ENCODE measurements around the gene LEFTY1.
"Not testable (repeated sequence)": the region's sequence is repeated elsewhere in the genome, so short reads cannot be mapped to it uniquely, and the experiment has no call there.

Gene LEFTY1

DNA sequence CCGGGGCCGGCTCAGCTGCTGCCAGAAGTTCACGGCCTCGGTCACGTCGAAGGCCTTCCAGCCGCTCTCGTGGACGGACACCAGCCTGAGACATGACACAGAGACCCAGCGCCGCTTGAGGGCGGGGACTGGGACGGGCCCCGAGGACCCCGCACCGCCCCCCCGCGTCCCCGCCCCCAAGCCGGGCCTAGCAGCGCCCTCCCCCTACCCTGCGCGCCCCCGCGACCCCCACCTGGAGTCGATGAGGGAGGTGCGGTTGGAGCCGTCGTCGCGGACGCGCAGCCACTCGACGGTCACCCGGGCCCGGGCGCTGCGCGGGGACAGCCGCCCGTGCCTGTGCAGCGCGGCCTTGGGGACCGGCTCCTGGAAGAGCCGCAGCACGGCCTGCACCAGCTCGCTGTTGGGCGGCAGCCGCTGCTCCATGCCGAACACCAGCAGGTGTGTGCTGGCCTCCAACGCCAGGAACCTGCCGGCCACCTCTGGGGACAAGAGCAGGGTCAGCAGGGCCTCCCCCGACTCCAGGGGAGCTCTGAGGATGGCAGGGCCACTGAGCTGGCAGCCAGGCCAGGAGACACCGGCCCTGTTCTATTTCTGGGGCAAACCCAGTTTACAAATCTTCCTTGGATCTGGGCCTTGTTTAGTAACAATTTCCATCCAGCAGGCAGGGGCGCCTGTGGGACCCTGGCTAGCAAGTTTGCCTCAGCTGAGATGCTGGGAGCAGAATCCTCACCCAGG lies 1.2 kb downstream of the LEFTY1 start:
- not testable (repeated sequence) for DNase-seq (ENCODE audit: low read depth in 1 of 2, low spot score in 1 of 2); H3K27ac ChIP-seq (replicated peaks); H3K27me3 ChIP-seq (ENCODE audit: insufficient read depth, poor library complexity, severe bottlenecking); H3K4me3 ChIP-seq (replicated peaks; ENCODE audit: insufficient read depth, low read length)

GRCh38 chr1:225887030-225887314 lies 2.0 kb downstream of the LEFTY1 start:
- no peak for DNase-seq (ENCODE audit: low read depth in 1 of 2, low spot score in 1 of 2)
- no peaks in the 10 kb centered on the region for H3K27me3 ChIP-seq (ENCODE audit: insufficient read depth, poor library complexity, severe bottlenecking)
- TF ChIP-seq REST (IDR thresholded peaks at IDR 0.05; ENCODE audit: insufficient replicate concordance, low read depth) = no peak
- TF ChIP-seq, protein P1, sequence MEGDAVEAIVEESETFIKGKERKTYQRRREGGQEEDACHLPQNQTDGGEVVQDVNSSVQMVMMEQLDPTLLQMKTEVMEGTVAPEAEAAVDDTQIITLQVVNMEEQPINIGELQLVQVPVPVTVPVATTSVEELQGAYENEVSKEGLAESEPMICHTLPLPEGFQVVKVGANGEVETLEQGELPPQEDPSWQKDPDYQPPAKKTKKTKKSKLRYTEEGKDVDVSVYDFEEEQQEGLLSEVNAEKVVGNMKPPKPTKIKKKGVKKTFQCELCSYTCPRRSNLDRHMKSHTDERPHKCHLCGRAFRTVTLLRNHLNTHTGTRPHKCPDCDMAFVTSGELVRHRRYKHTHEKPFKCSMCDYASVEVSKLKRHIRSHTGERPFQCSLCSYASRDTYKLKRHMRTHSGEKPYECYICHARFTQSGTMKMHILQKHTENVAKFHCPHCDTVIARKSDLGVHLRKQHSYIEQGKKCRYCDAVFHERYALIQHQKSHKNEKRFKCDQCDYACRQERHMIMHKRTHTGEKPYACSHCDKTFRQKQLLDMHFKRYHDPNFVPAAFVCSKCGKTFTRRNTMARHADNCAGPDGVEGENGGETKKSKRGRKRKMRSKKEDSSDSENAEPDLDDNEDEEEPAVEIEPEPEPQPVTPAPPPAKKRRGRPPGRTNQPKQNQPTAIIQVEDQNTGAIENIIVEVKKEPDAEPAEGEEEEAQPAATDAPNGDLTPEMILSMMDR (IDR thresholded peaks at IDR 0.05; ENCODE audit: insufficient read depth, low read length) = no peak
- no peak for TF ChIP-seq POLR2AphosphoS5 (IDR thresholded peaks at IDR 0.05; ENCODE audit: low read depth)
- no peak for TF ChIP-seq SPI1 (IDR thresholded peaks at IDR 0.05; ENCODE audit: borderline replicate concordance, low read depth)
- TF ChIP-seq GABPA (IDR thresholded peaks at IDR 0.05; ENCODE audit: low read depth) = no peak
- H3K4me3 ChIP-seq (replicated peaks; ENCODE audit: insufficient read depth, low read length) = no peak overlapping the region
- no peak overlapping the region for H3K27ac ChIP-seq (replicated peaks)

DNA sequence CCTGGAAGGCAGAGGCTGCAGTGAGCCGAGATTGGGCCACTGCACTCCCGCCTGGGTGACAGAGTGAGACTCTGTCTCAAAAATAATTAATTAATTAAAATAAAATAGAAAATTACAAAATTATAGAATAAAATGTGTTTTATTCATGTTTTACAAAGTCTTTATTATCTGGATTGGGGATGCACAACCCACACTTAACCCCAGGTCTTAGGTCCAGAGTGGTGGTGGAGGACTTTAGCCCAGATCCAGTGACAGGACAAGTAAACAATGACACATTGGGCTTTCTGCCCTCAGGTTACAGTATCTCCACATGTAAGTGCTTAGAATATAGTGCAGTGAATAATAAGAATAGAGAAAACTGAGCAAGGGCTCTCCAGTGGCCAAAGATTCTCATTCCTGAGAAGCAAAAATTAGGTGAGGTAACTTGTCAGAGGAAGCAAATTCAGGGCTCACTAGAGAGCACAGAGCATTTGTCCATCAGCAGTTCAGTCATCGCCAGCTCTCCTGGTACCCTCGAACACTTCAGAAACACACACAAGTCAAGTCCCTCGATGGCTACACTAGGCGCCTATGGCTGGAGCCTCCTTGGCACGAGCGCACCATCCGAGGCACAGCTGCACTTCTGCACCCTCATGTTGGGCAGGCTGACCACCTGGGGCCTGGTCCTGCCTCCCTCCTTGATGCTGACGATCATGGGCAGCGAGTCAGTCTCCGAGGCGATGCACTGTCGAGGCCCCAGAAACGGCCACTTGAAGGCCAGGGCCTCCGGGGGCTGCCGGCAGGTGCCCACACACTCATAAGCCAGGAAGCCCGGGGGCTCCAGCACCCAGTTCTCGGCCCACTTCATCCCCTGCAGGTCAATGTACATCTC lies 2.6 kb downstream of the LEFTY1 start:
- no peak for DNase-seq (ENCODE audit: low read depth in 1 of 2, low spot score in 1 of 2)
- no peak for TF ChIP-seq SPI1 (IDR thresholded peaks at IDR 0.05; ENCODE audit: borderline replicate concordance, low read depth)
- H3K27me3 ChIP-seq (ENCODE audit: insufficient read depth, poor library complexity, severe bottlenecking) = no peaks in the 10 kb centered on the region
- no peak overlapping the region for H3K27ac ChIP-seq (replicated peaks)
- no peak overlapping the region for H3K4me3 ChIP-seq (replicated peaks; ENCODE audit: insufficient read depth, low read length)

GRCh38 chr1:225885336-225885735 lies 3.6 kb downstream of the LEFTY1 start:
- Histone ChIP-seq H3K4me3 (replicated peaks; ENCODE audit: insufficient read depth, low read length) (no peak overlapping the region), H3K27me3 (ENCODE audit: insufficient read depth, poor library complexity, severe bottlenecking) (no peaks in the 10 kb centered on the region), H3K27ac (replicated peaks) (no peak overlapping the region)
- no peak for TF ChIP-seq SPI1 (IDR thresholded peaks at IDR 0.05; ENCODE audit: borderline replicate concordance, low read depth)
- TF ChIP-seq GABPA (IDR thresholded peaks at IDR 0.05; ENCODE audit: low read depth) = no peak
- TF ChIP-seq REST (IDR thresholded peaks at IDR 0.05; ENCODE audit: insufficient replicate concordance, low read depth) = no peak
- TF ChIP-seq, protein P1 (IDR thresholded peaks at IDR 0.05; ENCODE audit: insufficient read depth, low read length) = no peak
- no peak for TF ChIP-seq POLR2AphosphoS5 (IDR thresholded peaks at IDR 0.05; ENCODE audit: low read depth)
- peak in 1 of 2 experiments; percentile 60 for DNase-seq (ENCODE audit: low read depth in 1 of 2, low spot score in 1 of 2)
